IPS-15b (cell line): ENCODE measurements around the gene KLHL22.
A peak's percentile ranks its signal among the peaks of the same experiment; 100 is the strongest.

Experiments
- H3K27me3 ChIP-seq: one replicate; pipeline ENCODE4 v1.6.1; 2013; ENCODE audit warnings: low read length; ENCODE audit not compliant: control insufficient read depth, insufficient read depth
- H3K36me3 ChIP-seq: one replicate; pipeline ENCODE4 v1.6.1; 2013; ENCODE audit warnings: low read length; ENCODE audit not compliant: control insufficient read depth, insufficient read depth
- H3K4me1 ChIP-seq: one replicate; pipeline ENCODE4 v1.6.1; 2013; ENCODE audit warnings: mild to moderate bottlenecking, low read length; ENCODE audit not compliant: control insufficient read depth, insufficient read depth
- H3K4me3 ChIP-seq: one replicate; pipeline ENCODE4 v1.5.1; 2013; ENCODE audit warnings: low read depth, low read length
- H3K9ac ChIP-seq: one replicate; pipeline ENCODE4 v1.6.1; 2013; ENCODE audit warnings: low read depth, mild to moderate bottlenecking, low read length
- H3K9me3 ChIP-seq: one replicate; pipeline ENCODE4 v1.6.1; 2013; ENCODE audit warnings: mild to moderate bottlenecking, low read length; ENCODE audit not compliant: control insufficient read depth, insufficient read depth

KLHL22 gene

GRCh38 chr22:20448630-20449029, 47.0 kb downstream of the KLHL22 start:
- Histone ChIP-seq H3K36me3 (no peaks in the 10 kb centered on the region), H3K4me1 (no peaks in the 10 kb centered on the region), H3K27me3 (no peaks in the 10 kb centered on the region), H3K9me3 (no peaks in the 10 kb centered on the region), H3K4me3 (no peak overlapping the region), H3K9ac (no peak overlapping the region)

GRCh38 chr22:20446383-20446970, 49.1 kb downstream of the KLHL22 start:
- H3K4me3 ChIP-seq, result no peak overlapping the region
- H3K4me1 ChIP-seq, result no peaks in the 10 kb centered on the region

GRCh38 chr22:20444325-20444724, 51.3 kb downstream of the KLHL22 start:
- H3K36me3 ChIP-seq, result peaks cover 2% of the 10 kb centered on the region
- H3K4me1 ChIP-seq, result no peaks in the 10 kb centered on the region
- H3K9ac ChIP-seq, result no peak overlapping the region
- H3K4me3 ChIP-seq, result no peak overlapping the region
- no peaks in the 10 kb centered on the region for H3K9me3 ChIP-seq
- H3K27me3 ChIP-seq, result peaks cover 3% of the 10 kb centered on the region

More at GRCh38 chr22:20446383-20446970, 49.1 kb downstream of the KLHL22 start:
- Histone ChIP-seq H3K9ac (no peak overlapping the region), H3K27me3 (no peaks in the 10 kb centered on the region), H3K9me3 (no peaks in the 10 kb centered on the region), H3K36me3 (peaks cover 2% of the 10 kb centered on the region)

GRCh38 chr22:20442485-20443284, 52.9 kb downstream of the KLHL22 start:
- no peak overlapping the region for H3K4me3 ChIP-seq
- peaks cover 3% of the 10 kb centered on the region for H3K4me1 ChIP-seq
- H3K27me3 ChIP-seq, result peaks cover 17% of the 10 kb centered on the region
- peaks cover 2% of the 10 kb centered on the region for H3K36me3 ChIP-seq
- no peaks in the 10 kb centered on the region for H3K9me3 ChIP-seq
- no peak overlapping the region for H3K9ac ChIP-seq

GRCh38 chr22:20441631-20442484, 53.7 kb downstream of the KLHL22 start:
- Histone ChIP-seq H3K36me3 (peaks cover 2% of the 10 kb centered on the region), H3K27me3 (peaks cover 22% of the 10 kb centered on the region), H3K4me3 (no peak overlapping the region), H3K9ac (no peak overlapping the region), H3K4me1 (peaks cover 3% of the 10 kb centered on the region), H3K9me3 (no peaks in the 10 kb centered on the region)

GRCh38 chr22:20440637-20441591, 54.7 kb downstream of the KLHL22 start:
- no peak overlapping the region for H3K4me3 ChIP-seq
- H3K9me3 ChIP-seq, result no peaks in the 10 kb centered on the region
- peaks cover 30% of the 10 kb centered on the region for H3K27me3 ChIP-seq
- H3K36me3 ChIP-seq, result peaks cover 2% of the 10 kb centered on the region
- peaks cover 3% of the 10 kb centered on the region for H3K4me1 ChIP-seq
- H3K9ac ChIP-seq, result no peak overlapping the region

GRCh38 chr22:20439928-20440575, 55.5 kb downstream of the KLHL22 start:
- Histone ChIP-seq H3K27me3 (peaks cover 38% of the 10 kb centered on the region), H3K4me1 (peaks cover 3% of the 10 kb centered on the region), H3K4me3 (no peak overlapping the region), H3K36me3 (peaks cover 2% of the 10 kb centered on the region), H3K9me3 (no peaks in the 10 kb centered on the region), H3K9ac (no peak overlapping the region)

- Histone ChIP-seq H3K9me3 (no peaks in the 10 kb centered on the region), H3K4me3 (no peak overlapping the region), H3K27me3 (peaks cover 43% of the 10 kb centered on the region), H3K36me3 (peaks cover 2% of the 10 kb centered on the region), H3K9ac (no peak overlapping the region), H3K4me1 (peaks cover 3% of the 10 kb centered on the region)
These were observed 56.1 kb downstream of the KLHL22 start for GRCh38 chr22:20439556-20439927.

GRCh38 chr22:20438678-20439492, 56.7 kb downstream of the KLHL22 start:
- peaks cover 50% of the 10 kb centered on the region for H3K27me3 ChIP-seq
- peaks cover 3% of the 10 kb centered on the region for H3K4me1 ChIP-seq
- H3K9me3 ChIP-seq, result no peaks in the 10 kb centered on the region
- no peak overlapping the region for H3K9ac ChIP-seq
- H3K36me3 ChIP-seq, result peaks cover 2% of the 10 kb centered on the region
- peak overlapping the region; percentile 60 for H3K4me3 ChIP-seq

GRCh38 chr22:20438427-20438677, 57.2 kb downstream of the KLHL22 start:
- Histone ChIP-seq H3K36me3 (peaks cover 2% of the 10 kb centered on the region), H3K4me1 (peaks cover 3% of the 10 kb centered on the region), H3K27me3 (peaks cover 55% of the 10 kb centered on the region), H3K9ac (no peak overlapping the region), H3K4me3 (peak overlapping the region; percentile 60), H3K9me3 (no peaks in the 10 kb centered on the region)
